GM12878 (cell line): ENCODE measurements around the gene PRPSAP2. TPM values are rescaled to one million over a fixed set of nuclear protein-coding genes. Genes with fewer than 3 reads are reported as not detected.

Experiments
- ATAC-seq: fragments of 200-7000 bp; cut with Tn5 transposase; 3 replicates; pipeline ENCODE4 v1.9.1; 2020; ENCODE audit warnings: mild to moderate bottlenecking, moderate library complexity
- BruUV-seq: library from RNA; stranded (reverse); fragments of 400-500 nt; replicated peaks from 2 replicates; lab custom pipeline; 2021; lab: Mats Ljungman, UMichigan
- CTCF ChIA-PET: fragments of 300-600 bp; sonication (Branson Sonifier 250); formaldehyde crosslinking; extraction: SDS; loops from one replicate; lab custom pipeline; 2021; ENCODE audit warnings: inconsistent platforms; lab: Yijun Ruan, JAX
- POLR2A ChIA-PET: fragments of 350-600 bp; formaldehyde crosslinking; extraction: SDS; loops from one replicate; lab custom pipeline; 2021; ENCODE audit warnings: inconsistent platforms; lab: Charles Lee
- RAD21 ChIA-PET: fragments of 300-600 bp; sonication (Branson Sonifier 250); formaldehyde crosslinking; loops from one replicate; lab custom pipeline; 2023; ENCODE audit warnings: antibody characterized with exemption; ENCODE audit not compliant: unreplicated experiment; lab: Charles Lee
- SMC1A ChIA-PET: fragments of 300-600 bp; sonication (Branson Sonifier 250); formaldehyde crosslinking; loops from one replicate; lab custom pipeline; 2023; ENCODE audit not compliant: unreplicated experiment, uncharacterized antibody; lab: Charles Lee
- DNase-seq: peaks from one replicate; pipeline ENCODE4 v3.0.0-alpha.2; 2011; ENCODE audit warnings: low read depth, low spot score
- FAIRE-seq: peaks from 3 replicates; lab custom pipeline; 2011; peaks lifted over from hg19 to GRCh38; lab: Jason Lieb, UNC
- H2AFZ ChIP-seq: 2 replicates; pipeline ENCODE4 v1.6.0; 2011; ENCODE audit warnings: low read depth, low read length, control low read depth; ENCODE audit not compliant: control insufficient read depth
- H3K27ac ChIP-seq: 2 replicates; pipeline ENCODE4 v1.5.1; 2011; ENCODE audit warnings: control low read depth; ENCODE audit not compliant: control insufficient read depth, insufficient read depth
- H3K27me3 ChIP-seq, 2 experiments: replicated peaks in 1 of 2; 2 replicates each; pipeline versions ENCODE4 v1.6.0 to v1.6.1; 2011; ENCODE audit warnings: low read length in 1 of 2; ENCODE audit not compliant: control insufficient read depth in 2 of 2, insufficient read depth in 2 of 2
- H3K36me3 ChIP-seq, 2 experiments: 2 replicates each; pipeline ENCODE4 v1.5.1; 2011; ENCODE audit warnings: low read length in 1 of 2; ENCODE audit not compliant: control insufficient read depth in 2 of 2, insufficient read depth in 2 of 2
- H3K4me1 ChIP-seq: 2 replicates; pipeline ENCODE4 v1.6.1; 2011; ENCODE audit warnings: mild to moderate bottlenecking, low read length, moderate library complexity, mixed read lengths; ENCODE audit not compliant: control insufficient read depth, insufficient read depth
- H3K4me2 ChIP-seq: 2 replicates; pipeline ENCODE4 v1.6.0; 2011; ENCODE audit warnings: control low read depth; ENCODE audit not compliant: control insufficient read depth, insufficient read depth
- H3K4me3 ChIP-seq: fragments of 200-600 bp; sonication (generic); 2 replicates; pipeline ENCODE4 v1.5.1; 2016
- H3K79me2 ChIP-seq: 2 replicates; pipeline ENCODE4 v1.6.0; 2011; ENCODE audit warnings: low read length; ENCODE audit not compliant: control insufficient read depth, insufficient read depth
- H3K9ac ChIP-seq: 2 replicates; pipeline ENCODE4 v1.8.0; 2011; ENCODE audit warnings: low read length, control low read depth, mixed read lengths; ENCODE audit not compliant: control insufficient read depth, insufficient read depth
- H3K9me3 ChIP-seq: replicated peaks from 3 replicates; pipeline ENCODE4 v1.5.1; 2011; ENCODE audit warnings: mild to moderate bottlenecking, low read length; ENCODE audit not compliant: control insufficient read depth, insufficient read depth
- H4K20me1 ChIP-seq: 2 replicates; pipeline ENCODE4 v1.6.0; 2011; ENCODE audit not compliant: control insufficient read depth, insufficient read depth
- MEF2B ChIP-seq: fragments of 450-650 bp; IDR thresholded peaks from 2 replicates; pipeline ENCODE4 v1.6.1; 2018; ENCODE audit warnings: mild to moderate bottlenecking, moderate library complexity; ENCODE audit not compliant: partially characterized antibody, poor library complexity, severe bottlenecking
- MTA2 ChIP-seq: fragments of 450-650 bp; IDR thresholded peaks from 2 replicates; pipeline ENCODE4 v1.6.1; 2016; ENCODE audit warnings: low read depth, mild to moderate bottlenecking, moderate library complexity
- RELA ChIP-seq: fragments of 450-650 bp; IDR thresholded peaks from 2 replicates; pipeline ENCODE4 v1.8.0; 2014; ENCODE audit warnings: borderline replicate concordance; ENCODE audit not compliant: partially characterized antibody
- TCF3 ChIP-seq: IDR thresholded peaks from 2 replicates; pipeline ENCODE4 v1.6.1; 2012; ENCODE audit warnings: low read depth, mild to moderate bottlenecking, low read length, borderline replicate concordance; ENCODE audit not compliant: insufficient read depth
- WGBS: methylation state at CpG from one replicate; pipeline ENCODE4 v1.1.6; 2016; ENCODE audit warnings: low lambda C conversion rate; ENCODE audit not compliant: insufficient replicate concordance, insufficient coverage; ENCODE audit errors: missing lambda C conversion rate; 5-methylcytosine and 5-hydroxymethylcytosine counted together
- in situ Hi-C: fragments of 300-500 bp; cut with MboI; formaldehyde crosslinking; loops from 9 replicates; pipeline ENCODE4 v1.14.3; 2018; ENCODE audit warnings: mixed read lengths
- intact Hi-C: fragments of 100-400 bp; cut with micrococcal nuclease; formaldehyde crosslinking; loops from one replicate; pipeline ENCODE4 v1.14.2; 2022; ENCODE audit not compliant: unreplicated experiment
- polyA plus RNA-seq, 11 experiments: library from polyadenylated mRNA; depleted of rRNA in 4 of 11; unstranded in 6 of 11; stranded (reverse) in 5 of 11; fragments of >200 nt; fragmentation: Nextera tagmentation in 4 of 11; fragmentation: Illumina TruSeq in 1 of 11; extraction: Ambion mirVana in 4 of 11; extraction: Trizol in 1 of 11; gene quantifications; 1 replicate in 1 of 11; 2 replicates in 10 of 11; pipeline versions ENCODE4 v1.2.1 to v1.2.3, GENCODE V29; 2011 to 2016; ENCODE audit warnings: inconsistent platforms in 2 of 11, missing spikeins in 2 of 11, low read depth in 1 of 11
- total RNA-seq, 4 experiments: library from RNA; depleted of rRNA in 3 of 4; stranded (reverse); fragments of >200 nt in 3 of 4; fragmentation: Illumina TruSeq in 1 of 4; extraction: Trizol in 1 of 4; gene quantifications; 2 replicates each; pipeline versions ENCODE4 v1.2.1 to v1.2.3, GENCODE V29; 2013 to 2021
- TF ChIP-seq, protein P1 (sequence below): fragments of 450-650 bp; formaldehyde crosslinking; IDR thresholded peaks from 2 replicates; pipeline ENCODE4 v1.5.0; 2022; ENCODE audit warnings: mild to moderate bottlenecking, missing genetic modification characterization

PRPSAP2 gene
- total and polyA plus RNA-seq, 10 of the 15 experiments (the other 5 are each of a cell fraction or from before 2014, with no cell fraction given): 33.2 to 102 (median 83.8) TPM

DNA sequence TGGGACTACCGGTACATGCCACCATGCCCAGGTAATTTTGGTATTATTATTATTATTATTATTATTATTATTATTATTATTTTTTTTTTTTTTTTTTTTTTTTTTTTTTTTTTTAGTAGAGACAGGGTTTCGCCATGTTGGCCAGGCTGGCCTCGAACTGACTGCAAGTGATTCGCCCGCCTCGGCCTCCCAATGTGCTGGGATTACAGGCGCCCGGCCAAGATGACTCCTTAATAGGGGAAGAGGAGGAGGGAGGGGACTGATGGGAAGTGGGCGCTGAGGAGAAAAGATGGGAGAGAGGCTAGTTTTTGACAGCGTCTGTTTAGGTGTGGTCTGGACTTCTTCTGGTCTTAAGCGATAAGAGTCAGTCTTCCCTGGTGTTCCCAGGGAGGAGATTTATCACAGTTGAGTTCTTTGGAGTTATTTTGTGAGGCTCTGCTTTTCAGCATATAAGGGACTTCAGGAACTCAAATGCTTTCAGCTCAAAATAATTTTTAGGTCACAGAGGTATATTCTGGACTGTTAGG, 59.6 kb downstream of the PRPSAP2 start:
- 95% methylated on average over 11 of the region's 11 CpGs for WGBS
- no peak overlapping the region for H3K4me2 ChIP-seq
- no TSS peak for BruUV-seq
- peaks cover 21 to 24% of the 10 kb centered on the region in 2 experiments for H3K36me3 ChIP-seq
- CTCF ChIA-PET: no interaction called here
- H3K4me1 ChIP-seq: peaks cover 23% of the 10 kb centered on the region
- H3K4me3 ChIP-seq: no peak overlapping the region
- TF ChIP-seq TCF3 (no peak), RELA (no peak), MEF2B (no peak), MTA2 (no peak)
- TF ChIP-seq, protein P1, sequence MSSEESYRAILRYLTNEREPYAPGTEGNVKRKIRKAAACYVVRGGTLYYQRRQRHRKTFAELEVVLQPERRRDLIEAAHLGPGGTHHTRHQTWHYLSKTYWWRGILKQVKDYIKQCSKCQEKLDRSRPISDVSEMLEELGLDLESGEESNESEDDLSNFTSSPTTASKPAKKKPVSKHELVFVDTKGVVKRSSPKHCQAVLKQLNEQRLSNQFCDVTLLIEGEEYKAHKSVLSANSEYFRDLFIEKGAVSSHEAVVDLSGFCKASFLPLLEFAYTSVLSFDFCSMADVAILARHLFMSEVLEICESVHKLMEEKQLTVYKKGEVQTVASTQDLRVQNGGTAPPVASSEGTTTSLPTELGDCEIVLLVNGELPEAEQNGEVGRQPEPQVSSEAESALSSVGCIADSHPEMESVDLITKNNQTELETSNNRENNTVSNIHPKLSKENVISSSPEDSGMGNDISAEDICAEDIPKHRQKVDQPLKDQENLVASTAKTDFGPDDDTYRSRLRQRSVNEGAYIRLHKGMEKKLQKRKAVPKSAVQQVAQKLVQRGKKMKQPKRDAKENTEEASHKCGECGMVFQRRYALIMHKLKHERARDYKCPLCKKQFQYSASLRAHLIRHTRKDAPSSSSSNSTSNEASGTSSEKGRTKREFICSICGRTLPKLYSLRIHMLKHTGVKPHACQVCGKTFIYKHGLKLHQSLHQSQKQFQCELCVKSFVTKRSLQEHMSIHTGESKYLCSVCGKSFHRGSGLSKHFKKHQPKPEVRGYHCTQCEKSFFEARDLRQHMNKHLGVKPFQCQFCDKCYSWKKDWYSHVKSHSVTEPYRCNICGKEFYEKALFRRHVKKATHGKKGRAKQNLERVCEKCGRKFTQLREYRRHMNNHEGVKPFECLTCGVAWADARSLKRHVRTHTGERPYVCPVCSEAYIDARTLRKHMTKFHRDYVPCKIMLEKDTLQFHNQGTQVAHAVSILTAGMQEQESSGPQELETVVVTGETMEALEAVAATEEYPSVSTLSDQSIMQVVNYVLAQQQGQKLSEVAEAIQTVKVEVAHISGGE (CRISPR knock-in tag): no peak
- in situ Hi-C loops: loop anchor here (25.0 kb wide), 1 partner anchor 1930 kb away; no protein-coding TSS in a partner anchor
- H3K9ac ChIP-seq: no peak overlapping the region
- SMC1A ChIA-PET: interaction anchor here (0.7 kb wide), 1 partner anchor 19 kb away, joined by 3 read pairs; no protein-coding TSS in a partner anchor
- intact Hi-C loops: no loop called here
- DNase-seq: no peak
- no peak for ATAC-seq
- no peaks in the 10 kb centered on the region; the same call in 2 of the 3 replicates for H3K9me3 ChIP-seq
- no peaks in the 10 kb centered on the region for H3K27me3 ChIP-seq
- no peak for FAIRE-seq
- POLR2A ChIA-PET: interaction anchor here (0.6 to 1.6 kb wide), 4 partner anchors 14 to 21 kb away, joined by 3 to 4 read pairs (median 4); no protein-coding TSS in a partner anchor
- H2AFZ ChIP-seq: no peak overlapping the region
- no peaks in the 10 kb centered on the region for H4K20me1 ChIP-seq
- RAD21 ChIA-PET: no interaction called here
- H3K79me2 ChIP-seq: peaks cover 12% of the 10 kb centered on the region
- no peak overlapping the region for H3K27ac ChIP-seq
